NCI-H187 treated with DMSO at 0.1 percent for 48 hours (cell line): ENCODE measurements around the gene ATG7.
A peak's percentile ranks its signal among the peaks of the same experiment; 100 is the strongest.
"Not testable (repeated sequence)": the region's sequence is repeated elsewhere in the genome, so short reads cannot be mapped to it uniquely, and the experiment has no call there.

ENCODE experiments used
- DNase-seq: peaks from one replicate; lab custom pipeline; 2025; lab: John Stamatoyannopoulos, UW

Gene ATG7

GRCh38 chr3:11591391-11592282, 319.4 kb downstream of the ATG7 start:
- DNase-seq, result peak; percentile 56

- no peak for DNase-seq
Observed at GRCh38 chr3:11592445-11593298, 320.5 kb downstream of the ATG7 start.

GRCh38 chr3:11593318-11594034, 321.3 kb downstream of the ATG7 start:
- no peak for DNase-seq

- not testable (repeated sequence) for DNase-seq
Observed at GRCh38 chr3:11595024-11595423, 322.8 kb downstream of the ATG7 start.

DNA sequence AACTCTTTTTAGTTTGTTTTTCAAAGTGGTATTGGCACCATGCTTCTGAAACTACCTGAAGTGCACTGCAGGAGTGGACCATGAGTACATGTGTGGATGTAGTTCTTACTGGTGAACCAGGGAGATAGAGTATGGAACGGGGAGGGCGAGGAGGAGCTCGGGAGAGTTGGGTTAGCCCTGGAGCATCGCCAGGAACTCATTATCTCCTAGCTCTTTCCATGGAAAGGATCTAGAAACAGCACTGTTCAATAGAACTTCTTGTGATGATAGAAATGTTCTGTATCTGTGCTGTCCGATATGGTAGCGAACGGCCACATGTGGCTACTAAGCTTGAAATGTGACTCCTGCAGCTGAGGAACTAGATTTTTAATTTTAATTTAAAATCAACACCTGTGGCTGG, 324.2 kb downstream of the ATG7 start:
- no peak for DNase-seq

DNA sequence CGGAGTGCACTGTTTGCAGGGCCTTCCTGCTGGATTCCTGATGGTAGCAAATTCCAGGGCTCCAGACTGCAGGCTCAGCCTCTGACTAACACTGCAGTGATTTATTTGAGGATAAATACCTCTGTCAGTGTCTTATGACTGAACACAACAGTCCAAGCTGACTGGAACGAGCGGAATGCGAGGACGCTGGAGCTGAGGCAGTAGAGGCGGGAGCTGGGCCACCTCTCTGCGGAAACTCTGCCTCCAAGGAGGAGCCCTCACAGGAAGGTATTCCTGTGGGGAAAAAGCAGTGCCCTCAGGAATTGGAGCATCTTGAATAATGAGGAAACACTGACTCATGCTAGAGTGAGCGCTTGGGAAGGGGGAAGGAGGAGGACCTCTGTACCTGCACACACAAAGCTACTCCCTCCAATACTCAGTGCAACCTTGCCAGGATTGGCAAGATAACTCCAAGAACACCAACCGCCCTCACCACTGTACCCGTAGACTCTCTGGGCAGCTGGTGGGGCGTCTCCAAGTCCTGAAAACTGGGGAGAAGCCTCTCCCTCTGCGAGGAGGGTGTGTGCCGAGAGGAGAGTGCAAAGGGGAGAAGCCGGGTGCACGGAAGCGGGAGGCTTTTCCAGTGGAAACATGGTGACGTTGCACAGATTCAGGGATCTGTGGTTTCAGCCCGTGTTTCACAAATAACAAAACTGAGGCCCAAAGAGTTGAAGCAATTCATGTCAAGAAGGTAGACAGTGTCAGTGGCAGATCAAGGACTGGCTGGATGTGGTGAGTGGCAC, 328.5 kb downstream of the ATG7 start:
- no peak for DNase-seq

GRCh38 chr3:11601446-11602238, 329.4 kb downstream of the ATG7 start:
- DNase-seq, result no peak

GRCh38 chr3:11602239-11602840, 330.1 kb downstream of the ATG7 start:
- no peak for DNase-seq

- DNase-seq, result no peak
Observed at GRCh38 chr3:11602886-11603527, 330.8 kb downstream of the ATG7 start.

DNA sequence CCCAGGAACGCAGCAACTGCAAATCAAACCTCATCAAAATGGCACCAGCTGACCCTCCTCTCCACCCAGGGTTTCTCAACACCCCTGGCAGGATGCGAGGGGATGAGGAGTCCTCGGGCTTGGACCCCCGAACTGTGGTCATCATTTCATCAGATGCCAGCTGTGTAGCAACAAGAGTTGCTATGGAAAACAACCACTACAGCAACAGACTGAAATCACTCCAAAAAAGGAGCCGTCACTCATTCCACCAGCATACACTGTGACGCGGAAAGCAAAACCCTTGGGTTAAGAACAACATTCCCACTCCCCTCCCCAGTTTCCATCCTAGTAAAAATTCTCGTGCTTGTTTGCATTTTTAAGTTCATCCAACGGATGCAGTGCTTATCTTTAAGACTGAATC, 331.4 kb downstream of the ATG7 start:
- DNase-seq, result no peak

DNA sequence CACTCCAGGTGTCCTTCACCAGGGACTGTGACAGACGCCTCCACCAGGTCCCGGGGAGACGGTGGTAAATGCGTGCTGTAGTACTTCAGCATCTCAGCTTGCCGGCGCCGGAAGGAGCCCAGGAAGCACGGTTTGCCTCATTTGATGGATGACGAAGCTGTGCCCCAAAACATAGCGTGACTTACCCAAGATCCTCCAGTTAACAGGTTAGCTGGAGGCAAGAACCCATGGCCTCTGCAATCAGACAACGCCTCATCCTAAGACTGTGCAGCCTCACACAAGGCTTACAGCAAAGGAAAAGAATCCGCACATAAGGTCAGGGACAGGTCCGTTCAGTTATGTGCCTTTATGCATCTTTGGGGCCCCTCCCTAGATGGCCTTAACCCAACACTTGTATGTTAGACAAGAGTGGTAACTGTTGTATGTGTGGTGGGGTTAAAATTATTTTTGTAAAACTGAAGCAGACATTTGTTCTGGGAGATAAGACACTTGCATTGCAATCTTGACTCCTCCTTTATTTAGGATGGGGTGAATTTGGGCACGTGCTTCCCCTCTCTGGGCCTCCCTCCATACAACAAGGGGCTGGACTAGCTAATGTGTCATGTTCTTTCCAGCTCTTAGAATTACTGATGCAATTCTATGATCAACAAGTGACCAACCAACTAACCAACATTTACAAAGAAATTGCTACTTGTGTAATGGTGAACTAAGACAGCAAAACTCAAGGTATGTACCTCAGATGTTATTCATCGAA, 332.1 kb downstream of the ATG7 start:
- DNase-seq, result no peak

DNA sequence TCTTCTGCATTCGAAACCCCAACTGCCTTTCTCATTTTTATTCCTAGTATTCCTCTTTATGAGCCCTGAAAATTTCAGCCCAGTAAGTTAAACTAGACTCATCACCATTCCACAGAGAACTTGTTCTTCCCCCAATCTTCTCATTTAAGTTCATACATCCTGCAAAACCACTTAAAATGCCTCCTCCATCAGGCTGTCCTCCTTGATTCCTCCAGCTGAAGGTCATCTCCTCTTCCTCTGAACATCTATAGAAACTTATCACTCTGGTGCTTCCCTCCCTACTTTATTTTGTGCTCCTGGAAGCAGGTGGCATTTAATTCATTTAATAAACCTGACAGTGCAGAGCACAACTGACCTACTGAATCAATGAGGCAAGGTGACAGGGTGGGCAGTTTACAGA, 333.2 kb downstream of the ATG7 start:
- no peak for DNase-seq

GRCh38 chr3:11606090-11606784, 334.0 kb downstream of the ATG7 start:
- DNase-seq, result no peak

GRCh38 chr3:11606865-11607440, 334.8 kb downstream of the ATG7 start:
- no peak for DNase-seq
